ENCODE results near the gene CALD1.

Gene CALD1

GRCh38 chr7:134829380-134829986 lies 50.0 kb downstream of the CALD1 start:
- Mint-ChIP-seq H3K4me3 (no peak overlapping the region), H3K27me3 (ENCODE audit: low read depth) (no peaks in the 10 kb centered on the region), H3K4me1 (peaks cover 46% of the 10 kb centered on the region), H3K36me3 (ENCODE audit: low read depth) (no peaks in the 10 kb centered on the region), H3K9me3 (no peaks in the 10 kb centered on the region), H3K27ac (peak overlapping the region in 1 of 3 experiments; percentile 5)
- TF ChIP-seq CTCF (IDR thresholded peaks at IDR 0.05; ENCODE audit: unreplicated experiment in 3 of 3): no peak

- Mint-ChIP-seq H3K4me1 (peaks cover 33% of the 10 kb centered on the region), H3K4me3 (no peak overlapping the region), H3K36me3 (ENCODE audit: low read depth) (peaks cover 4% of the 10 kb centered on the region), H3K27me3 (ENCODE audit: low read depth) (peaks cover 3% of the 10 kb centered on the region), H3K27ac (peak overlapping the region in 1 of 3 experiments; percentile 34), H3K9me3 (no peaks in the 10 kb centered on the region)
- TF ChIP-seq CTCF (IDR thresholded peaks at IDR 0.05; ENCODE audit: unreplicated experiment in 3 of 3): no peak
These were observed 52.4 kb downstream of the CALD1 start for GRCh38 chr7:134831862-134832261.

GRCh38 chr7:134832367-134832766 lies 52.9 kb downstream of the CALD1 start:
- no peaks in the 10 kb centered on the region for H3K9me3 Mint-ChIP-seq
- peaks cover 4% of the 10 kb centered on the region for H3K36me3 Mint-ChIP-seq (ENCODE audit: low read depth)
- no peak for TF ChIP-seq CTCF (IDR thresholded peaks at IDR 0.05; ENCODE audit: unreplicated experiment in 3 of 3)
- H3K27ac Mint-ChIP-seq: peak overlapping the region in 2 of 3 experiments; percentile 32 to 57
- H3K4me3 Mint-ChIP-seq: no peak overlapping the region
- peaks cover 30% of the 10 kb centered on the region for H3K4me1 Mint-ChIP-seq
- H3K27me3 Mint-ChIP-seq (ENCODE audit: low read depth): peaks cover 3% of the 10 kb centered on the region

GRCh38 chr7:134834689-134835462 lies 55.4 kb downstream of the CALD1 start:
- Mint-ChIP-seq H3K4me3 (no peak overlapping the region), H3K4me1 (peaks cover 37% of the 10 kb centered on the region), H3K36me3 (ENCODE audit: low read depth) (peaks cover 4% of the 10 kb centered on the region), H3K27me3 (ENCODE audit: low read depth) (peaks cover 3% of the 10 kb centered on the region), H3K27ac (peak overlapping the region; percentile 65 to 93 (median 70)), H3K9me3 (no peaks in the 10 kb centered on the region)
- TF ChIP-seq CTCF (IDR thresholded peaks at IDR 0.05; ENCODE audit: unreplicated experiment in 3 of 3): no peak

- Mint-ChIP-seq H3K9me3 (no peaks in the 10 kb centered on the region), H3K4me1 (peaks cover 38% of the 10 kb centered on the region), H3K36me3 (ENCODE audit: low read depth) (peaks cover 4% of the 10 kb centered on the region), H3K27ac (peak overlapping the region in 1 of 3 experiments; percentile 93), H3K27me3 (ENCODE audit: low read depth) (peaks cover 3% of the 10 kb centered on the region), H3K4me3 (no peak overlapping the region)
- no peak for TF ChIP-seq CTCF (IDR thresholded peaks at IDR 0.05; ENCODE audit: unreplicated experiment in 3 of 3)
These were observed 56.0 kb downstream of the CALD1 start for GRCh38 chr7:134835463-134835823.
